Testis (tissue), 3 donors: ENCODE measurements around the gene ASAP2. TPM values are rescaled to one million over a fixed set of nuclear protein-coding genes. Genes with fewer than 3 reads are reported as not detected.

Experiments used
- DNase-seq: peaks from one replicate; pipeline ENCODE4 v3.0.0-alpha.2; 2019
- H3K27ac ChIP-seq, 2 donors: fragments of 200-600 bp; sonication (generic); one replicate each; pipeline ENCODE4 v1.5.1; 2019
- H3K27me3 ChIP-seq: fragments of 200-600 bp; sonication (generic); one replicate; pipeline ENCODE4 v1.5.1; 2019
- H3K36me3 ChIP-seq: fragments of 200-600 bp; sonication (generic); one replicate; pipeline ENCODE4 v1.5.1; 2017; ENCODE audit warnings: low read depth; ENCODE audit errors: missing control alignments
- H3K4me1 ChIP-seq: fragments of 200-600 bp; sonication (generic); one replicate; pipeline ENCODE4 v1.5.1; 2019
- H3K4me3 ChIP-seq, 2 donors: fragments of 200-600 bp; sonication (generic); one replicate each; pipeline ENCODE4 v1.5.1; 2017 to 2019
- H3K9me3 ChIP-seq: fragments of 200-600 bp; sonication (generic); one replicate; pipeline ENCODE4 v1.5.1; 2017
- CTCF ChIP-seq, 3 experiments: fragments of 450-650 bp in 2 of 3; fragments of 200-600 bp in 1 of 3; sonication (generic) in 1 of 3; IDR thresholded peaks; one replicate each; pipeline ENCODE4 v1.5.1; 2016 to 2019; ENCODE audit warnings: antibody characterized with exemption in 3 of 3, mild to moderate bottlenecking in 2 of 3, moderate library complexity in 1 of 3
- POLR2A ChIP-seq: fragments of 450-650 bp; IDR thresholded peaks from one replicate; pipeline ENCODE4 v1.6.1; 2017; ENCODE audit warnings: antibody characterized with exemption, mild to moderate bottlenecking, moderate library complexity
- WGBS, 2 donors: methylation state at CpG; one replicate each; pipeline ENCODE4 v1.1.5; 2018; 5-methylcytosine and 5-hydroxymethylcytosine counted together
- intact Hi-C: fragments of 100-400 bp; cut with DNase I; formaldehyde crosslinking; loops from one replicate; pipeline ENCODE4 v1.15.1; 2023; ENCODE audit warnings: low total_unique reads
- polyA plus RNA-seq: library from polyadenylated mRNA; stranded (reverse); fragments of 350-450 nt; fragmentation: Illumina TruSeq; extraction: RNeasy Lipid Tissue Mini Kit (QIAGEN cat#74804); gene quantifications from one replicate; pipeline ENCODE4 v1.2.3, GENCODE V29; 2014; ENCODE audit warnings: low read depth, low replicate concordance; ENCODE audit not compliant: insufficient read depth
- total RNA-seq, 2 donors: library from RNA; depleted of rRNA; stranded (reverse); fragments of >200 nt; gene quantifications; one replicate each; pipeline ENCODE4 v1.2.3, GENCODE V29; 2016

Gene ASAP2
- total and polyA plus RNA-seq, 3 donors from 2014 or later, result 42.4 to 87.2 (median 79.0) TPM

- intact Hi-C loops, result no loop called here
These were observed 19.2 kb downstream of the ASAP2 start for GRCh38 chr2:9225806-9226205.

GRCh38 chr2:9226458-9227380 is 20.1 kb downstream of the ASAP2 start:
- no peak for TF ChIP-seq POLR2A
- no peak for TF ChIP-seq CTCF (IDR thresholded peaks at IDR 0.05)
- WGBS, 2 donors, result 74 to 82% methylated on average over 15 of the region's 15 CpGs
- H3K9me3 ChIP-seq, result no peaks in the 10 kb centered on the region
- peaks cover 10% of the 10 kb centered on the region for H3K4me1 ChIP-seq
- intact Hi-C loops, result no loop called here
- H3K36me3 ChIP-seq, result no peaks in the 10 kb centered on the region
- no peak overlapping the region for H3K27ac ChIP-seq
- no peak for DNase-seq
- no peaks in the 10 kb centered on the region for H3K27me3 ChIP-seq
- H3K4me3 ChIP-seq, result no peak overlapping the region

More at GRCh38 chr2:9225806-9226205, 19.2 kb downstream of the ASAP2 start:
- H3K9me3 ChIP-seq, result no peaks in the 10 kb centered on the region
- DNase-seq, result no peak
- WGBS, 2 donors, result 86 to 89% methylated on average over 9 to 10 of the region's 10 CpGs
- no peaks in the 10 kb centered on the region for H3K27me3 ChIP-seq
- peaks cover 9% of the 10 kb centered on the region for H3K4me1 ChIP-seq
- no peaks in the 10 kb centered on the region for H3K36me3 ChIP-seq
- no peak overlapping the region for H3K4me3 ChIP-seq
- H3K27ac ChIP-seq, result no peak overlapping the region
- no peak for TF ChIP-seq CTCF (IDR thresholded peaks at IDR 0.05)
- TF ChIP-seq POLR2A, result no peak

GRCh38 chr2:9228088-9228751 is 21.6 kb downstream of the ASAP2 start:
- DNase-seq, result no peak
- H3K27me3 ChIP-seq, result no peaks in the 10 kb centered on the region
- H3K4me1 ChIP-seq, result peaks cover 10% of the 10 kb centered on the region
- no peaks in the 10 kb centered on the region for H3K36me3 ChIP-seq
- H3K27ac ChIP-seq, result no peak overlapping the region
- H3K4me3 ChIP-seq, result no peak overlapping the region
- intact Hi-C loops, result no loop called here
- TF ChIP-seq CTCF (IDR thresholded peaks at IDR 0.05), result no peak
- no peak for TF ChIP-seq POLR2A
- H3K9me3 ChIP-seq, result no peaks in the 10 kb centered on the region
- 86 to 92% methylated on average over 4 of the region's 4 CpGs for WGBS, 2 donors

GRCh38 chr2:9228781-9229469 is 22.3 kb downstream of the ASAP2 start:
- 90 to 93% methylated on average over 13 to 15 of the region's 15 CpGs for WGBS, 2 donors
- Histone ChIP-seq H3K4me1 (peaks cover 10% of the 10 kb centered on the region), H3K4me3 (no peak overlapping the region), H3K9me3 (no peaks in the 10 kb centered on the region), H3K27ac (no peak overlapping the region), H3K36me3 (no peaks in the 10 kb centered on the region), H3K27me3 (no peaks in the 10 kb centered on the region)
- no peak for TF ChIP-seq CTCF (IDR thresholded peaks at IDR 0.05)
- no peak for TF ChIP-seq POLR2A
- intact Hi-C loops, result no loop called here
- no peak for DNase-seq
